ENCODE results near the gene TNFSF13B.

Gene TNFSF13B

GRCh38 chr13:108350579-108350978 is 81.1 kb downstream of the TNFSF13B start:
- no peaks in the 10 kb centered on the region for H3K27me3 ChIP-seq (ENCODE audit: low read length)
- H2AFZ ChIP-seq (ENCODE audit: low read depth, low read length, severe bottlenecking) = no peak overlapping the region
- no peak overlapping the region for H3K4me2 ChIP-seq (ENCODE audit: low read depth, low read length, poor library complexity, severe bottlenecking)
- no peaks in the 10 kb centered on the region for H3K9me2 ChIP-seq (replicated peaks; ENCODE audit: insufficient read depth, low read length)
- TF ChIP-seq EZH2phosphoT487 (conservative IDR thresholded peaks at IDR 0.05; ENCODE audit: low read length) (no peak), CTCF (IDR thresholded peaks at IDR 0.05; ENCODE audit: insufficient read depth, low read length, poor library complexity, severe bottlenecking) (no peak)
- no peak overlapping the region for H3K4me3 ChIP-seq (ENCODE audit: insufficient read depth, low read length, poor library complexity, severe bottlenecking)
- H4K20me1 ChIP-seq (ENCODE audit: low read depth, low read length) = no peaks in the 10 kb centered on the region
- H3K27ac ChIP-seq (ENCODE audit: low read depth, low read length) = no peak overlapping the region
- no peak overlapping the region for H3K9ac ChIP-seq (ENCODE audit: low read length)
- no peaks in the 10 kb centered on the region for H3K79me2 ChIP-seq (ENCODE audit: insufficient read depth, low read length)
- no peaks in the 10 kb centered on the region for H3F3A ChIP-seq (ENCODE audit: insufficient read depth)
- no peaks in the 10 kb centered on the region for H3K9me3 ChIP-seq (ENCODE audit: insufficient read depth, low read length)
- no peaks in the 10 kb centered on the region for H3K36me3 ChIP-seq (ENCODE audit: low read length)

- Histone ChIP-seq H3K4me3 (ENCODE audit: insufficient read depth, low read length, poor library complexity, severe bottlenecking) (no peak overlapping the region), H3K9ac (ENCODE audit: low read length) (no peak overlapping the region), H3F3A (ENCODE audit: insufficient read depth) (no peaks in the 10 kb centered on the region), H3K9me2 (replicated peaks; ENCODE audit: insufficient read depth, low read length) (no peaks in the 10 kb centered on the region), H4K20me1 (ENCODE audit: low read depth, low read length) (no peaks in the 10 kb centered on the region), H3K27me3 (ENCODE audit: low read length) (no peaks in the 10 kb centered on the region), H3K4me2 (ENCODE audit: low read depth, low read length, poor library complexity, severe bottlenecking) (no peak overlapping the region), H3K9me3 (ENCODE audit: insufficient read depth, low read length) (no peaks in the 10 kb centered on the region), H3K36me3 (ENCODE audit: low read length) (no peaks in the 10 kb centered on the region), H3K79me2 (ENCODE audit: insufficient read depth, low read length) (no peaks in the 10 kb centered on the region), H2AFZ (ENCODE audit: low read depth, low read length, severe bottlenecking) (no peak overlapping the region), H3K27ac (ENCODE audit: low read depth, low read length) (no peak overlapping the region)
- TF ChIP-seq EZH2phosphoT487 (conservative IDR thresholded peaks at IDR 0.05; ENCODE audit: low read length) (no peak), CTCF (IDR thresholded peaks at IDR 0.05; ENCODE audit: insufficient read depth, low read length, poor library complexity, severe bottlenecking) (no peak)
Measured at GRCh38 chr13:108352599-108352998, 83.1 kb downstream of the TNFSF13B start.

GRCh38 chr13:108357228-108357627 is 87.7 kb downstream of the TNFSF13B start:
- Histone ChIP-seq H3K79me2 (ENCODE audit: insufficient read depth, low read length) (no peaks in the 10 kb centered on the region), H3F3A (ENCODE audit: insufficient read depth) (no peaks in the 10 kb centered on the region), H3K4me2 (ENCODE audit: low read depth, low read length, poor library complexity, severe bottlenecking) (no peak overlapping the region), H3K9me3 (ENCODE audit: insufficient read depth, low read length) (no peaks in the 10 kb centered on the region), H3K9ac (ENCODE audit: low read length) (no peak overlapping the region), H3K9me2 (replicated peaks; ENCODE audit: insufficient read depth, low read length) (no peaks in the 10 kb centered on the region), H3K27ac (ENCODE audit: low read depth, low read length) (no peak overlapping the region), H3K27me3 (ENCODE audit: low read length) (no peaks in the 10 kb centered on the region), H3K4me3 (ENCODE audit: insufficient read depth, low read length, poor library complexity, severe bottlenecking) (no peak overlapping the region), H2AFZ (ENCODE audit: low read depth, low read length, severe bottlenecking) (no peak overlapping the region), H4K20me1 (ENCODE audit: low read depth, low read length) (no peaks in the 10 kb centered on the region), H3K36me3 (ENCODE audit: low read length) (no peaks in the 10 kb centered on the region)
- no peak for TF ChIP-seq CTCF (IDR thresholded peaks at IDR 0.05; ENCODE audit: insufficient read depth, low read length, poor library complexity, severe bottlenecking)

Measured in SU-DHL-6 (cell line).